SK-N-SH (cell line): ENCODE measurements around the gene C19orf73. TPM values are rescaled to one million over a fixed set of nuclear protein-coding genes. Genes with fewer than 3 reads are reported as not detected.

Experiments
- CTCF ChIA-PET: fragments of 300-600, 350-600 bp; formaldehyde crosslinking; extraction: SDS; loops from one replicate; lab custom pipeline; 2021; lab: Yijun Ruan, JAX
- POLR2A ChIA-PET: fragments of 350-600 bp; sonication (Branson Sonifier 250); formaldehyde crosslinking; extraction: SDS; loops from one replicate; lab custom pipeline; 2020; ENCODE audit warnings: antibody characterized with exemption, inconsistent platforms; lab: Yijun Ruan, JAX
- DNase-seq: peaks from one replicate; pipeline ENCODE4 v3.0.0; 2012
- H2AFZ ChIP-seq: fragments of 200-600 bp; sonication (generic); 2 replicates; pipeline ENCODE4 v1.8.1; 2016; ENCODE audit warnings: antibody characterized with exemption, mild to moderate bottlenecking, low read depth
- H3F3A ChIP-seq: fragments of 200-600 bp; sonication (generic); replicated peaks from 2 replicates; pipeline ENCODE3; 2016; ENCODE audit warnings: antibody characterized with exemption, mild to moderate bottlenecking; ENCODE audit not compliant: insufficient read depth
- H3K27ac ChIP-seq, 2 experiments: fragments of 200-500 bp in 1 of 2; fragments of 200-600 bp in 1 of 2; sonication (Bioruptor generic) in 1 of 2; sonication (generic), shearing (Covaris generic) in 1 of 2; 2 replicates each; pipeline versions ENCODE4 v1.5.1 to v1.6.1; 2014 to 2016; ENCODE audit warnings: low read depth in 2 of 2, inconsistent platforms in 1 of 2, low read length in 1 of 2, mild to moderate bottlenecking in 1 of 2, mixed read lengths in 1 of 2
- H3K27me3 ChIP-seq: fragments of 200-600 bp; sonication (generic), shearing (Covaris generic); 2 replicates; pipeline ENCODE4 v1.6.1; 2016; ENCODE audit warnings: mixed run types; ENCODE audit not compliant: insufficient read depth
- H3K36me3 ChIP-seq, 2 experiments: fragments of 200-500 bp in 1 of 2; fragments of 200-600 bp in 1 of 2; sonication (Bioruptor generic) in 1 of 2; sonication (generic) in 1 of 2; replicated peaks in 1 of 2; 2 replicates each; pipeline versions ENCODE3 to v1.5.1; 2014 to 2016; ENCODE audit warnings: low read length in 1 of 2, mild to moderate bottlenecking in 1 of 2; ENCODE audit not compliant: insufficient read depth in 2 of 2, control insufficient read depth in 1 of 2
- H3K4me1 ChIP-seq, 2 experiments: fragments of 200-500 bp in 1 of 2; fragments of 200-600 bp in 1 of 2; sonication (Bioruptor generic) in 1 of 2; sonication (generic), shearing (Covaris generic) in 1 of 2; 2 replicates each; pipeline versions ENCODE4 v1.5.1 to v1.6.1; 2014 to 2016; ENCODE audit warnings: low read depth in 1 of 2, low read length in 1 of 2, mixed run types in 1 of 2; ENCODE audit not compliant: insufficient read depth in 2 of 2, control insufficient read depth in 1 of 2
- H3K4me2 ChIP-seq: fragments of 200-600 bp; sonication (generic), shearing (Covaris generic); 2 replicates; pipeline ENCODE4 v1.6.1; 2017; ENCODE audit warnings: mixed run types
- H3K4me3 ChIP-seq, 2 experiments: fragments of 200-500 bp in 1 of 2; fragments of 200-600 bp in 1 of 2; sonication (Bioruptor generic) in 1 of 2; sonication (generic), shearing (Covaris generic) in 1 of 2; 2 replicates each; pipeline versions ENCODE4 v1.5.1 to v1.8.1; 2014 to 2016; ENCODE audit warnings: low read depth in 2 of 2, inconsistent platforms in 1 of 2, low read length in 1 of 2, mild to moderate bottlenecking in 1 of 2, mixed read lengths in 1 of 2, moderate library complexity in 1 of 2
- H3K79me2 ChIP-seq: fragments of 200-600 bp; sonication (generic); 2 replicates; pipeline ENCODE4 v1.8.1; 2017; ENCODE audit warnings: mild to moderate bottlenecking; ENCODE audit not compliant: insufficient read depth
- H3K9ac ChIP-seq: fragments of 200-600 bp; sonication (generic); 2 replicates; pipeline ENCODE4 v1.6.1; 2017; ENCODE audit warnings: mixed run types
- H3K9me2 ChIP-seq: fragments of 200-600 bp; sonication (generic); 2 replicates; pipeline ENCODE4 v1.6.1; 2017; ENCODE audit warnings: mixed run types
- H3K9me3 ChIP-seq: fragments of 200-600 bp; sonication (generic); 2 replicates; pipeline ENCODE4 v1.6.1; 2017; ENCODE audit warnings: mixed run types, mild to moderate bottlenecking, moderate library complexity
- H4K20me1 ChIP-seq: fragments of 200-600 bp; sonication (generic); 2 replicates; pipeline ENCODE4 v1.6.1; 2017; ENCODE audit warnings: mild to moderate bottlenecking, mixed run types; ENCODE audit not compliant: insufficient read depth
- ELF1 ChIP-seq: IDR thresholded peaks from 2 replicates; pipeline ENCODE4 v1.4.0; 2012
- EP300 ChIP-seq, 2 experiments: IDR thresholded peaks; 2 replicates each; pipeline versions ENCODE4 v1.4.0 to v1.6.1; 2012; ENCODE audit warnings: borderline replicate concordance in 1 of 2, low read depth in 1 of 2, low read length in 1 of 2
- EZH2phosphoT487 ChIP-seq: fragments of 200-600 bp; sonication (generic); IDR thresholded peaks from 2 replicates; pipeline ENCODE4 v1.6.1; 2017; ENCODE audit warnings: low read depth, mixed run types, mild to moderate bottlenecking, antibody characterized with exemption, moderate library complexity, borderline replicate concordance
- FOSL2 ChIP-seq: IDR thresholded peaks from 2 replicates; pipeline ENCODE4 v1.4.0; 2012; ENCODE audit warnings: low read depth, mild to moderate bottlenecking, moderate library complexity, borderline replicate concordance
- FOXJ3 ChIP-seq: sonication (generic); formaldehyde crosslinking; IDR thresholded peaks from 2 replicates; pipeline ENCODE4 v1.5.1; 2020; ENCODE audit warnings: mild to moderate bottlenecking, missing genetic modification reagents
- FOXM1 ChIP-seq: IDR thresholded peaks from 2 replicates; pipeline ENCODE4 v1.4.0; 2012; ENCODE audit warnings: low read depth, mild to moderate bottlenecking
- GABPA ChIP-seq: IDR thresholded peaks from 2 replicates; pipeline ENCODE4 v1.4.0; 2012; ENCODE audit warnings: low read depth, mild to moderate bottlenecking
- GATA2 ChIP-seq: sonication (generic); formaldehyde crosslinking; IDR thresholded peaks from 2 replicates; pipeline ENCODE4 v1.5.0; 2020; ENCODE audit warnings: mild to moderate bottlenecking, missing genetic modification reagents
- JUND ChIP-seq: IDR thresholded peaks from 2 replicates; pipeline ENCODE4 v1.4.0; 2012
- MEF2A ChIP-seq: IDR thresholded peaks from 2 replicates; pipeline ENCODE4 v1.4.0; 2012; ENCODE audit warnings: low read depth, borderline replicate concordance
- MXI1 ChIP-seq: IDR thresholded peaks from 2 replicates; pipeline ENCODE4 v1.6.1; 2012; ENCODE audit warnings: mild to moderate bottlenecking, low read depth, low read length, improper control_type of control experiment
- NFIC ChIP-seq: IDR thresholded peaks from 2 replicates; pipeline ENCODE4 v1.4.0; 2012; ENCODE audit warnings: borderline replicate concordance
- POLR2AphosphoS5 ChIP-seq: IDR thresholded peaks from 2 replicates; pipeline ENCODE4 v1.6.1; 2012; ENCODE audit warnings: low read depth, low read length
- RCOR1 ChIP-seq: fragments of 150-350 bp; IDR thresholded peaks from 2 replicates; pipeline ENCODE4 v1.6.1; 2017; ENCODE audit warnings: antibody characterized with exemption, low read length
- RFX5 ChIP-seq: IDR thresholded peaks from 2 replicates; pipeline ENCODE4 v1.6.1; 2012; ENCODE audit warnings: mild to moderate bottlenecking, improper control_type of control experiment, low read length
- SIN3A ChIP-seq: IDR thresholded peaks from 2 replicates; pipeline ENCODE4 v1.6.1; 2012; ENCODE audit warnings: low read depth, mild to moderate bottlenecking, low read length, moderate library complexity, borderline replicate concordance
- SMC3 ChIP-seq: IDR thresholded peaks from 2 replicates; pipeline ENCODE4 v1.6.1; 2012; ENCODE audit warnings: low read depth, low read length, improper control_type of control experiment
- TAF1 ChIP-seq: IDR thresholded peaks from 2 replicates; pipeline ENCODE4 v1.6.1; 2012; ENCODE audit warnings: low read depth, mild to moderate bottlenecking, low read length, moderate library complexity, borderline replicate concordance
- TCF12 ChIP-seq: IDR thresholded peaks from 2 replicates; pipeline ENCODE4 v1.4.0; 2012
- YY1 ChIP-seq: IDR thresholded peaks from 2 replicates; pipeline ENCODE4 v1.4.0; 2012; ENCODE audit warnings: low read depth, mild to moderate bottlenecking
- WGBS: methylation state at CpG from one replicate; pipeline ENCODE4 v1.1.6; 2017; ENCODE audit warnings: low lambda C conversion rate; 5-methylcytosine and 5-hydroxymethylcytosine counted together
- polyA plus RNA-seq, 3 experiments: library from polyadenylated mRNA; depleted of rRNA; stranded (reverse); fragments of >200 nt; gene quantifications; 2 replicates each; pipeline ENCODE4 v1.2.3, GENCODE V29; 2012
- TF ChIP-seq, protein P1 (sequence below): IDR thresholded peaks from 2 replicates; pipeline ENCODE4; 2012
- TF ChIP-seq, protein P2 (sequence below): IDR thresholded peaks from 2 replicates; pipeline ENCODE4 v1.4.0; 2012; ENCODE audit warnings: low read depth
- TF ChIP-seq, protein P3 (sequence below): IDR thresholded peaks from 2 replicates; pipeline ENCODE4 v1.4.0; 2012; ENCODE audit warnings: low read depth, borderline replicate concordance
- TF ChIP-seq, protein P4 (sequence below): IDR thresholded peaks from 2 replicates; pipeline ENCODE4 v1.6.1; 2012; ENCODE audit warnings: mild to moderate bottlenecking, low read depth, low read length, moderate library complexity

Gene C19orf73
- polyA plus RNA-seq, 1 of the 3 experiments (the other 2 are of a cell fraction), result 3.0 TPM

DNA sequence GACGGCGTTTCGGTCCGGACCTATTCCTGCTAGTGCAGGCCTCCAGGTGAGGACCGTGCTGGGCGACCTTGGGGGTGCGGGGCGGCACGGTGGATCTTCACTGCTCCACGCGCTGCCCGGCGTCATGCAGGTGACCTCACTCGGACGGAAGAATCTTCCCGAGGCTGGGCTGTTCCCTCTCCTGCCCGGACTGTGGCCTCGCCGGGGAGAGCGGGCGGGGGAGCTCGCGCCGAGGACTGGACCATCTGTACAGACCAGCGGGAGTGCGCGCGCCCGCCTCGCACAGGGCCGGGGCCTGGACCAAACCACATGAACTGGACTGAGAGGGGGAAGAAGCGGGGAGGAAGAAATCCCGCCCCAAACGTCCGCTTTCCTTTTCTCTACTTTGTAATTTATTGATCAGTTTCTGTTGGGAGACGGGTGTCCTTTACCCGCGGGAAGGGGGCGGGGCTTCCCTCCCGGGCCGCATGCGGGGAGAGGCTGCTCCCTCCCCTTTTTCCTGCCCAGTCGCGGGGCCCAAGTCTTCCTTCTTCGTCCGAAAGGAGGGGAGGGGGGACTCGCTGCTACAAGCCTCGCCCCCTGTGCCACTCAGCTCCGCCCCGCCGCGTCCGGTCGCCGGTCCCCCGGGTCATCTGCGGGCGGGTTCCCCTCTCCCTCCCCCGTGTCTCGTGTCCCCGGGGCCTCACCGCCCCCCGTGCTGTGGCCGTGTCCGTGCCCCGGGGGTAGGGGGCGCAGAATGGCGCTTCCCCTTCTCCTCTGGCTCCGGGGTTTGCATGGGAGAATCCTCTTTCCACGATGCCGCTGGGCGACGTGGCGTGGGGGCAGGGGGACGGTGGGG lies 31.4 kb upstream of the C19orf73 start:
- no peaks in the 10 kb centered on the region for H3K9me2 ChIP-seq
- H3F3A ChIP-seq, result peaks cover 22% of the 10 kb centered on the region
- POLR2A ChIA-PET, result interaction anchor here (0.7 to 1.5 kb wide), 7 partner anchors 22 to 58 kb away, joined by 3 to 4 read pairs (median 3); partner anchors contain the start of gene LIN7B
- peaks cover 3 to 25% of the 10 kb centered on the region in 2 experiments; a peak in 2 of 4 replicates for H3K4me1 ChIP-seq
- peak overlapping the region; percentile 78 for H2AFZ ChIP-seq
- peak; percentile 16; the same call in 1 of the 2 replicates for TF ChIP-seq TAF1
- TF ChIP-seq, protein P1, sequence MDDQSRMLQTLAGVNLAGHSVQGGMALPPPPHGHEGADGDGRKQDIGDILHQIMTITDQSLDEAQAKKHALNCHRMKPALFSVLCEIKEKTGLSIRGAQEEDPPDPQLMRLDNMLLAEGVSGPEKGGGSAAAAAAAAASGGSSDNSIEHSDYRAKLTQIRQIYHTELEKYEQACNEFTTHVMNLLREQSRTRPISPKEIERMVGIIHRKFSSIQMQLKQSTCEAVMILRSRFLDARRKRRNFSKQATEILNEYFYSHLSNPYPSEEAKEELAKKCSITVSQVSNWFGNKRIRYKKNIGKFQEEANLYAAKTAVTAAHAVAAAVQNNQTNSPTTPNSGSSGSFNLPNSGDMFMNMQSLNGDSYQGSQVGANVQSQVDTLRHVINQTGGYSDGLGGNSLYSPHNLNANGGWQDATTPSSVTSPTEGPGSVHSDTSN, result peak; percentile 58
- TF ChIP-seq ELF1, result no peak
- no peak for TF ChIP-seq FOSL2
- TF ChIP-seq EZH2phosphoT487, result no peak
- no peak for TF ChIP-seq FOXJ3 (CRISPR knock-in tag)
- no peak for TF ChIP-seq NFIC
- no peak for TF ChIP-seq YY1
- no peak for TF ChIP-seq FOXM1
- TF ChIP-seq MXI1, result peak; percentile 38; the same call in 1 of the 2 replicates
- TF ChIP-seq, protein P2, sequence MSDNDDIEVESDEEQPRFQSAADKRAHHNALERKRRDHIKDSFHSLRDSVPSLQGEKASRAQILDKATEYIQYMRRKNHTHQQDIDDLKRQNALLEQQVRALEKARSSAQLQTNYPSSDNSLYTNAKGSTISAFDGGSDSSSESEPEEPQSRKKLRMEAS, result peak; percentile 82
- TF ChIP-seq, protein P3, sequence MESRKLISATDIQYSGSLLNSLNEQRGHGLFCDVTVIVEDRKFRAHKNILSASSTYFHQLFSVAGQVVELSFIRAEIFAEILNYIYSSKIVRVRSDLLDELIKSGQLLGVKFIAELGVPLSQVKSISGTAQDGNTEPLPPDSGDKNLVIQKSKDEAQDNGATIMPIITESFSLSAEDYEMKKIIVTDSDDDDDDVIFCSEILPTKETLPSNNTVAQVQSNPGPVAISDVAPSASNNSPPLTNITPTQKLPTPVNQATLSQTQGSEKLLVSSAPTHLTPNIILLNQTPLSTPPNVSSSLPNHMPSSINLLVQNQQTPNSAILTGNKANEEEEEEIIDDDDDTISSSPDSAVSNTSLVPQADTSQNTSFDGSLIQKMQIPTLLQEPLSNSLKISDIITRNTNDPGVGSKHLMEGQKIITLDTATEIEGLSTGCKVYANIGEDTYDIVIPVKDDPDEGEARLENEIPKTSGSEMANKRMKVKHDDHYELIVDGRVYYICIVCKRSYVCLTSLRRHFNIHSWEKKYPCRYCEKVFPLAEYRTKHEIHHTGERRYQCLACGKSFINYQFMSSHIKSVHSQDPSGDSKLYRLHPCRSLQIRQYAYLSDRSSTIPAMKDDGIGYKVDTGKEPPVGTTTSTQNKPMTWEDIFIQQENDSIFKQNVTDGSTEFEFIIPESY, result no peak
- TF ChIP-seq RFX5, result no peak
- no peak for TF ChIP-seq MEF2A
- no peak for TF ChIP-seq TCF12
- TF ChIP-seq GABPA, result 0 out of 2 replicates have a peak, but pooled peaks have one; percentile 18
- no peak for TF ChIP-seq GATA2
- no peak for TF ChIP-seq SMC3
- 0 out of 2 replicates have a peak, but pooled peaks have one; percentile 33 for TF ChIP-seq SIN3A
- TF ChIP-seq RCOR1, result no peak
- TF ChIP-seq POLR2AphosphoS5, result 0 out of 2 replicates have a peak, but pooled peaks have one; percentile 9
- TF ChIP-seq JUND, result no peak
- TF ChIP-seq, protein P4, sequence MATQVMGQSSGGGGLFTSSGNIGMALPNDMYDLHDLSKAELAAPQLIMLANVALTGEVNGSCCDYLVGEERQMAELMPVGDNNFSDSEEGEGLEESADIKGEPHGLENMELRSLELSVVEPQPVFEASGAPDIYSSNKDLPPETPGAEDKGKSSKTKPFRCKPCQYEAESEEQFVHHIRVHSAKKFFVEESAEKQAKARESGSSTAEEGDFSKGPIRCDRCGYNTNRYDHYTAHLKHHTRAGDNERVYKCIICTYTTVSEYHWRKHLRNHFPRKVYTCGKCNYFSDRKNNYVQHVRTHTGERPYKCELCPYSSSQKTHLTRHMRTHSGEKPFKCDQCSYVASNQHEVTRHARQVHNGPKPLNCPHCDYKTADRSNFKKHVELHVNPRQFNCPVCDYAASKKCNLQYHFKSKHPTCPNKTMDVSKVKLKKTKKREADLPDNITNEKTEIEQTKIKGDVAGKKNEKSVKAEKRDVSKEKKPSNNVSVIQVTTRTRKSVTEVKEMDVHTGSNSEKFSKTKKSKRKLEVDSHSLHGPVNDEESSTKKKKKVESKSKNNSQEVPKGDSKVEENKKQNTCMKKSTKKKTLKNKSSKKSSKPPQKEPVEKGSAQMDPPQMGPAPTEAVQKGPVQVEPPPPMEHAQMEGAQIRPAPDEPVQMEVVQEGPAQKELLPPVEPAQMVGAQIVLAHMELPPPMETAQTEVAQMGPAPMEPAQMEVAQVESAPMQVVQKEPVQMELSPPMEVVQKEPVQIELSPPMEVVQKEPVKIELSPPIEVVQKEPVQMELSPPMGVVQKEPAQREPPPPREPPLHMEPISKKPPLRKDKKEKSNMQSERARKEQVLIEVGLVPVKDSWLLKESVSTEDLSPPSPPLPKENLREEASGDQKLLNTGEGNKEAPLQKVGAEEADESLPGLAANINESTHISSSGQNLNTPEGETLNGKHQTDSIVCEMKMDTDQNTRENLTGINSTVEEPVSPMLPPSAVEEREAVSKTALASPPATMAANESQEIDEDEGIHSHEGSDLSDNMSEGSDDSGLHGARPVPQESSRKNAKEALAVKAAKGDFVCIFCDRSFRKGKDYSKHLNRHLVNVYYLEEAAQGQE, result no peak
- TF ChIP-seq EP300 (IDR thresholded peaks at IDR 0.05; ENCODE audit: borderline replicate concordance in 1 of 2, low read depth in 1 of 2, low read length in 1 of 2), result no peak
- H3K4me2 ChIP-seq, result peak overlapping the region; percentile 100
- CTCF ChIA-PET, result interaction anchor here (0.9 to 11.1 kb wide), 12 partner anchors 15 to 180 kb away, joined by 3 to 87 read pairs (median 3); partner anchors contain the start of genes LIN7B, PPFIA3 and RUVBL2
- DNase-seq, result peak; percentile 95
- no peaks in the 10 kb centered on the region for H3K79me2 ChIP-seq
- no peaks in the 10 kb centered on the region for H3K9me3 ChIP-seq
- no peaks in the 10 kb centered on the region for H3K27me3 ChIP-seq
- peak overlapping the region; percentile 91 to 96 for H3K4me3 ChIP-seq
- WGBS, result 1% methylated on average over 29 of the region's 75 CpGs
- H3K9ac ChIP-seq, result peak overlapping the region; percentile 83
- no peaks in the 10 kb centered on the region for H3K36me3 ChIP-seq
- no peaks in the 10 kb centered on the region for H4K20me1 ChIP-seq
- H3K27ac ChIP-seq, result peak overlapping the region; percentile 68 to 87
